SK-N-MC (cell line): ENCODE data around the gene EBF4.

Experiments used
- EZH2 ChIP-seq: fragments of 200-600 bp; sonication (generic); IDR thresholded peaks from one replicate; pipeline ENCODE4 v1.6.1; 2017; ENCODE audit warnings: antibody characterized with exemption
- POLR2AphosphoS5 ChIP-seq: IDR thresholded peaks from 2 replicates; pipeline ENCODE4 v1.6.1; 2012; ENCODE audit warnings: mild to moderate bottlenecking, low read depth, low read length, borderline replicate concordance

DNA sequence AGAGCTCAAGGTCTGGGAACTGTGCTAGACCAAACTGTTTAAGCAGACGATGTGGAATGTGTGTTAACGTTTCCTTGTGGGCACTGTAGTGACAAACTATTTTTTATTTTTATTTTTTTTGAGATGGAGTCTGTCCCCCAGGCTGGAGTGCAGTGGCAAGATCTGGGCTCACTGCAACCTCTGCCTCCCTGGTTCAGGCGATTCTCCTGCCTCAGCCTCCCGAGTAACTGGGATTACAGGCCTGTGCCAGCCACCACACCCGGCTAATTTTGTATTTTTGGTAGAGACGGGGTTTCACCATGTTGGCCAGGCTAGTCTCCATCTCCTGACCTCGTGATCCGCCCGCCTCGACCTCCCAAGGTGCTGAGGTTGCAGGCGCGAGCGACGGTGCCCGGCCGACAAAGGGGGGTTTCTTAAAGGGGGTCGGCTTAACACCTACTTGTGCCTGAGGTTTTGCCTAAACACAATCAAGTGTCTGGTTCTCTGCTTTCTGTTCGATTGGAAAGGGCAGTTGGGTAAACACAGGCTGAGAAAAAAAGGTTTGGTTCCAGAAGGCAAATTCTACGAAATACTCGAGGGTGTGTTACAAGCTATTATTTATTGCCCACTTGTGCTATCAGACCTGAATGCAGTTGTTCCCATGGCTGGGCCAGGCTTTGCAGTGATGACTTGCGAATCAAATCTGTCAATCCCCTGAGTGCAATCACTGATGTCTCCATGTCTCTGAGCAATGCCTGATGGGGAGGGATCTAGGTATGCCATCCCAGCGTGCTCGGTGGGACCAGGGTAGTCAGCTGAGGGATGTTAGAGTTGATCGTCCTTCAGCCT lies 38.8 kb upstream of the EBF4 start:
- no peak for TF ChIP-seq EZH2
- TF ChIP-seq POLR2AphosphoS5 = no peak
